ENCODE results near the gene SH3RF1.

DNA sequence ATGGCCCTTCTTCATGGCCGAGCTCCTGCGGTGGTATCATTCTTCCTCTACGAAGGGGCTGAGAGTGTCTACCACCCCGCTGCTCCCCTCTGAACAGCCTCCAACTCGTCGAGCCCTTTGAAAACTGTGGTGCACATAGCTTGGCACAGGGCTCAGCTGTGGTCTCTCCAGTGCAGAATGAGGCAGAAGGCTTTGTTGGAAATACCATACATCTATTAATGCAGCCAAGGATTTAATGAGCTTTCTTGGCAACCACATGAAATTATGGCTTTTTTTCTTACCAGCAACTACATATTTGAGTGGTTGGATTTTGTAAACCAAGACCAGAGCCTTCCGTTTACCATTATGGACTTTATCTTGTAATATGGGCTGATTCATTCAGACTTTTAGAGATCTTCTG, 199.0 kb downstream of the SH3RF1 start:
- TF ChIP-seq FOXJ3 (CRISPR knock-in tag; IDR thresholded peaks at IDR 0.05; ENCODE audit: borderline replicate concordance) (no peak), ZBTB43 (CRISPR knock-in tag; IDR thresholded peaks at IDR 0.05) (no peak), MAX (CRISPR knock-in tag; IDR thresholded peaks at IDR 0.05) (no peak), SP1 (CRISPR knock-in tag; conservative IDR thresholded peaks at IDR 0.05) (no peak), ZNF512 (CRISPR knock-in tag; IDR thresholded peaks at IDR 0.05; ENCODE audit: borderline replicate concordance) (no peak), ZNF232 (CRISPR knock-in tag; IDR thresholded peaks at IDR 0.05) (no peak), NR2C2 (CRISPR knock-in tag; IDR thresholded peaks at IDR 0.05) (no peak)
- TF ChIP-seq, protein P1, sequence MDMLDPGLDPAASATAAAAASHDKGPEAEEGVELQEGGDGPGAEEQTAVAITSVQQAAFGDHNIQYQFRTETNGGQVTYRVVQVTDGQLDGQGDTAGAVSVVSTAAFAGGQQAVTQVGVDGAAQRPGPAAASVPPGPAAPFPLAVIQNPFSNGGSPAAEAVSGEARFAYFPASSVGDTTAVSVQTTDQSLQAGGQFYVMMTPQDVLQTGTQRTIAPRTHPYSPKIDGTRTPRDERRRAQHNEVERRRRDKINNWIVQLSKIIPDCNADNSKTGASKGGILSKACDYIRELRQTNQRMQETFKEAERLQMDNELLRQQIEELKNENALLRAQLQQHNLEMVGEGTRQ (CRISPR knock-in tag; IDR thresholded peaks at IDR 0.05), result no peak
- TF ChIP-seq, protein P2, sequence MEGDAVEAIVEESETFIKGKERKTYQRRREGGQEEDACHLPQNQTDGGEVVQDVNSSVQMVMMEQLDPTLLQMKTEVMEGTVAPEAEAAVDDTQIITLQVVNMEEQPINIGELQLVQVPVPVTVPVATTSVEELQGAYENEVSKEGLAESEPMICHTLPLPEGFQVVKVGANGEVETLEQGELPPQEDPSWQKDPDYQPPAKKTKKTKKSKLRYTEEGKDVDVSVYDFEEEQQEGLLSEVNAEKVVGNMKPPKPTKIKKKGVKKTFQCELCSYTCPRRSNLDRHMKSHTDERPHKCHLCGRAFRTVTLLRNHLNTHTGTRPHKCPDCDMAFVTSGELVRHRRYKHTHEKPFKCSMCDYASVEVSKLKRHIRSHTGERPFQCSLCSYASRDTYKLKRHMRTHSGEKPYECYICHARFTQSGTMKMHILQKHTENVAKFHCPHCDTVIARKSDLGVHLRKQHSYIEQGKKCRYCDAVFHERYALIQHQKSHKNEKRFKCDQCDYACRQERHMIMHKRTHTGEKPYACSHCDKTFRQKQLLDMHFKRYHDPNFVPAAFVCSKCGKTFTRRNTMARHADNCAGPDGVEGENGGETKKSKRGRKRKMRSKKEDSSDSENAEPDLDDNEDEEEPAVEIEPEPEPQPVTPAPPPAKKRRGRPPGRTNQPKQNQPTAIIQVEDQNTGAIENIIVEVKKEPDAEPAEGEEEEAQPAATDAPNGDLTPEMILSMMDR (IDR thresholded peaks at IDR 0.05), result no peak
